ENCODE results near the gene LGALS7. TPM values are rescaled to one million over a fixed set of nuclear protein-coding genes. Genes with fewer than 3 reads are reported as not detected.
"Not testable (repeated sequence)": the region's sequence is repeated elsewhere in the genome, so short reads cannot be mapped to it uniquely, and the experiment has no call there.

The LGALS7 gene
- total and polyA plus RNA-seq, 2 of the 8 experiments (the other 6 are each of a cell fraction or from before 2014, with no cell fraction given): 0.32 TPM; not detected in 1

GRCh38 chr19:38821230-38821825 lies 48.0 kb upstream of the LGALS7 start:
- not testable (repeated sequence) for H3K23me2 ChIP-seq (ENCODE audit: low read depth, low read length); H3K27ac ChIP-seq (ENCODE audit: low read depth, low read length); H3K23ac ChIP-seq (ENCODE audit: insufficient read length); H2BK5ac ChIP-seq (ENCODE audit: low read depth, low read length); H3K9ac ChIP-seq (replicated peaks in 1 of 4; ENCODE audit: extremely low read depth in 1 of 4, low read depth in 3 of 4, low read length in 3 of 4); H2BK15ac ChIP-seq (ENCODE audit: low read length); H3K27me3 ChIP-seq (replicated peaks in 1 of 4; ENCODE audit: control insufficient read depth in 3 of 4, extremely low read depth in 1 of 4, insufficient read depth in 3 of 4, low read length in 3 of 4); H3K14ac ChIP-seq (ENCODE audit: insufficient read length); H4K20me1 ChIP-seq (replicated peaks in 1 of 2; ENCODE audit: control insufficient read depth in 1 of 2, insufficient read depth in 2 of 2, low read length in 2 of 2); H2AK5ac ChIP-seq (ENCODE audit: low read depth, low read length); H4K5ac ChIP-seq (ENCODE audit: insufficient read length, low read depth, low read length); H2BK120ac ChIP-seq (replicated peaks; ENCODE audit: low read depth, low read length); H2BK12ac ChIP-seq (ENCODE audit: low read depth, low read length); FAIRE-seq; H3K56ac ChIP-seq (replicated peaks; ENCODE audit: insufficient read length, low read depth, low read length); H2AFZ ChIP-seq (ENCODE audit: low read length); H3K79me1 ChIP-seq (ENCODE audit: low read depth, low read length); H3K4me3 ChIP-seq (ENCODE audit: extremely low read depth in 1 of 4, insufficient read depth in 2 of 4, low read depth in 3 of 4, low read length in 4 of 4); H3K9me3 ChIP-seq (ENCODE audit: insufficient read depth in 2 of 2, low read depth in 1 of 2, low read length in 1 of 2); H3K4me1 ChIP-seq (replicated peaks in 1 of 4; ENCODE audit: control insufficient read depth in 3 of 4, insufficient read depth in 4 of 4, low read length in 3 of 4); DNase-seq (ENCODE audit: low read depth in 1 of 2, low spot score in 2 of 2); H3K4ac ChIP-seq (replicated peaks; ENCODE audit: insufficient read length, low read depth, low read length); H4K8ac ChIP-seq (ENCODE audit: extremely low read depth, insufficient read depth, low read length); H3K18ac ChIP-seq (ENCODE audit: extremely low read depth, low read length); H3K4me2 ChIP-seq (ENCODE audit: insufficient read depth in 1 of 2, low read depth in 2 of 2, low read length in 2 of 2); H4K91ac ChIP-seq (replicated peaks; ENCODE audit: insufficient read length, low read length); H3K79me2 ChIP-seq (ENCODE audit: control insufficient read depth in 1 of 2, insufficient read depth in 2 of 2, low read length in 2 of 2); H2BK20ac ChIP-seq (ENCODE audit: low read length)
- peaks cover 0 to 16% (median 9%) of the 10 kb centered on the region in 4 experiments; a peak in 3 of 8 replicates for H3K36me3 ChIP-seq (ENCODE audit: control insufficient read depth in 2 of 4, insufficient read depth in 4 of 4, low read length in 3 of 4)
- ChIA-PET POLR2A (ENCODE audit: partially characterized antibody) (interaction anchor here (0.7 to 3.4 kb wide), 8 partner anchors 10 to 172 kb away, joined by 3 to 13 read pairs (median 4); partner anchors contain the start of genes CAPN12 and ECH1), CTCF (ENCODE audit: partially characterized antibody) (interaction anchor here (0.9 to 2.7 kb wide), 4 partner anchors 52 to 231 kb away, joined by 3 to 6 read pairs (median 4); no protein-coding TSS in a partner anchor)
- 97% methylated on average over 15 of the region's 29 CpGs; no CpG with 5 or more reads in 1 of the 2 experiments for WGBS, 2 experiments (ENCODE audit: extremely low coverage in 1 of 2, insufficient coverage in 1 of 2, insufficient read length in 1 of 2, insufficient replicate concordance in 2 of 2, low coverage in 1 of 2, low lambda C conversion rate in 2 of 2, missing lambda C conversion rate in 1 of 2)

Data from H1 (cell line).